ENCODE data around the gene RSPH6A.

DNA sequence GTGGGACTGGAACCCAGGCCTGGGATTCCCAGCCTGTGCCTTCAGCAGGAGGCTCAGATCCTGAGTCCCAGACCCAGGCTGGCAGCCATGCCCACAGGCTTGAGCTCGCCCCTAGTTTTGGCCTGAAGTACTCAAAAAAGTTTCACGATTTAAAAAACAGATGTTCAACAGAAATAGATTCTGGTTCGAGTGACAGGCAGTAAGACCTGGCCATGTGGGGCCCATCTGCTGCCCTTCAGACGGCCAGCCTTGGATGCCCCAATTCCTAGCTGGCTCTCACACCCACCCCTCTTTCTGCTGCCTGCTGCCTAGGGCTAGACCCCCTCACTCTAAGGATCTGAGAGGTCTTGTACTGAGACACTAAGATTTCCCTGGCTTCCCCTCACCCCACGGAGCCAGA lies 30.0 kb downstream of the RSPH6A start:
- no peak for TF ChIP-seq POLR2AphosphoS5 (IDR thresholded peaks at IDR 0.05)
- TF ChIP-seq, protein P1, sequence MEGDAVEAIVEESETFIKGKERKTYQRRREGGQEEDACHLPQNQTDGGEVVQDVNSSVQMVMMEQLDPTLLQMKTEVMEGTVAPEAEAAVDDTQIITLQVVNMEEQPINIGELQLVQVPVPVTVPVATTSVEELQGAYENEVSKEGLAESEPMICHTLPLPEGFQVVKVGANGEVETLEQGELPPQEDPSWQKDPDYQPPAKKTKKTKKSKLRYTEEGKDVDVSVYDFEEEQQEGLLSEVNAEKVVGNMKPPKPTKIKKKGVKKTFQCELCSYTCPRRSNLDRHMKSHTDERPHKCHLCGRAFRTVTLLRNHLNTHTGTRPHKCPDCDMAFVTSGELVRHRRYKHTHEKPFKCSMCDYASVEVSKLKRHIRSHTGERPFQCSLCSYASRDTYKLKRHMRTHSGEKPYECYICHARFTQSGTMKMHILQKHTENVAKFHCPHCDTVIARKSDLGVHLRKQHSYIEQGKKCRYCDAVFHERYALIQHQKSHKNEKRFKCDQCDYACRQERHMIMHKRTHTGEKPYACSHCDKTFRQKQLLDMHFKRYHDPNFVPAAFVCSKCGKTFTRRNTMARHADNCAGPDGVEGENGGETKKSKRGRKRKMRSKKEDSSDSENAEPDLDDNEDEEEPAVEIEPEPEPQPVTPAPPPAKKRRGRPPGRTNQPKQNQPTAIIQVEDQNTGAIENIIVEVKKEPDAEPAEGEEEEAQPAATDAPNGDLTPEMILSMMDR (IDR thresholded peaks at IDR 0.05) = no peak
